ENCODE data around the gene UCP1. TPM values are rescaled to one million over a fixed set of nuclear protein-coding genes. Genes with fewer than 3 reads are reported as not detected.

The UCP1 gene
- total RNA-seq, 1 donor from 2014 or later = not detected

Other genes with a start within 250 kb of the UCP1 start
- 84.5 TPM for gene SCOC, start 195.3 kb downstream of the UCP1 start, total RNA-seq
- 47.0 TPM for gene CLGN, start 141.3 kb downstream of the UCP1 start, total RNA-seq
- gene MGAT4D, start 70.7 kb downstream of the UCP1 start, total RNA-seq = not detected
- gene ELMOD2, start 44.8 kb downstream of the UCP1 start, total RNA-seq = 16.8 TPM
- gene TBC1D9, start 187.4 kb upstream of the UCP1 start, total RNA-seq = 11.4 TPM